LNCaP clone FGC (cell line): ENCODE data around the gene GSPT1.

ENCODE experiments used
- DNase-seq: peaks from one replicate; pipeline ENCODE4 v3.0.0-alpha.2; 2011; ENCODE audit warnings: low read depth
- H3K4me3 ChIP-seq: 2 replicates; pipeline ENCODE4 v1.5.1; 2011; ENCODE audit warnings: mild to moderate bottlenecking, low read depth, low read length, control low read depth
- TF ChIP-seq, protein P1 (sequence below): IDR thresholded peaks from 2 replicates; pipeline ENCODE4 v1.5.1; 2012; ENCODE audit warnings: mild to moderate bottlenecking; ENCODE audit not compliant: control insufficient read depth, insufficient read depth; ENCODE audit errors: extremely low read depth

The GSPT1 gene

DNA sequence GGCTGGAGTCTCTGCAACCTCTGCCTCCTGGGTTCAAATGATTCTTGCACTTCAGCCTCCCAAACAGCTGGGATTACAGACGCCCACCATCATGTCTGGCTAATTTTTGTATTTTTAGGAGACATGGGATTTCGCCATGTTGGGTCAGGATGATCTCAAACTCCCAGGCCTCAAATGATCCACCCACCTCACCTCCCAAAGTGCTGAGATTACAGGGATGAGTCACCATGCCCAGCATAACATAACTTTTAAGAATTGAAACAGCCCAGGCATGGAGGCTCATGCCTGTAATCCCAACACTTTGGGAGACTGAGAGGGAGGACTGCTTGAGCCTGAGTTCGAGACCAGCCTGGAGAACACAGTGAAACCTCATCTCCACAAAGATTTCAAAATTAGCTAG is 66.9 kb downstream of the GSPT1 start:
- TF ChIP-seq, protein P1, sequence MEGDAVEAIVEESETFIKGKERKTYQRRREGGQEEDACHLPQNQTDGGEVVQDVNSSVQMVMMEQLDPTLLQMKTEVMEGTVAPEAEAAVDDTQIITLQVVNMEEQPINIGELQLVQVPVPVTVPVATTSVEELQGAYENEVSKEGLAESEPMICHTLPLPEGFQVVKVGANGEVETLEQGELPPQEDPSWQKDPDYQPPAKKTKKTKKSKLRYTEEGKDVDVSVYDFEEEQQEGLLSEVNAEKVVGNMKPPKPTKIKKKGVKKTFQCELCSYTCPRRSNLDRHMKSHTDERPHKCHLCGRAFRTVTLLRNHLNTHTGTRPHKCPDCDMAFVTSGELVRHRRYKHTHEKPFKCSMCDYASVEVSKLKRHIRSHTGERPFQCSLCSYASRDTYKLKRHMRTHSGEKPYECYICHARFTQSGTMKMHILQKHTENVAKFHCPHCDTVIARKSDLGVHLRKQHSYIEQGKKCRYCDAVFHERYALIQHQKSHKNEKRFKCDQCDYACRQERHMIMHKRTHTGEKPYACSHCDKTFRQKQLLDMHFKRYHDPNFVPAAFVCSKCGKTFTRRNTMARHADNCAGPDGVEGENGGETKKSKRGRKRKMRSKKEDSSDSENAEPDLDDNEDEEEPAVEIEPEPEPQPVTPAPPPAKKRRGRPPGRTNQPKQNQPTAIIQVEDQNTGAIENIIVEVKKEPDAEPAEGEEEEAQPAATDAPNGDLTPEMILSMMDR: no peak
- no peak for DNase-seq
- H3K4me3 ChIP-seq: no peak overlapping the region

DNA sequence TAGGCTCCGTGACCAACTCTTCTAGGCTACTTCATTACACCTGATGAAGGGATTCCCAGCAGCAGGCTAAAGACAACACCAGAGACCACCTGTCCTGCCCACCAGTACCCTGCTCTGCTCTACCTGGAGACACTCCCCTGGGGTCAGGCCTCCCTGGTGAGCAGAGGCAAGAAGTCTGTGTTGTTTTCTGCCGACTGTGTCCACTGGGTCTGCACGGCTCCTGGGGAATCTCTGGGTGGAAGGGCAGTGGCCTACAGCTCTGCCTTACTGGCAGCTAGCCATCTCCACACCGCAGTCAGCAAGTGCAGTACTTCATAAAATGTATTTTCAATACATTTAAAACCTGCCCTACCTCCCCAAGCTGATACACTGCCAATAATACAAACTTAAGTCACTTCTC is 71.3 kb downstream of the GSPT1 start:
- TF ChIP-seq, protein P1: no peak
- no peak for DNase-seq
- no peak overlapping the region for H3K4me3 ChIP-seq

DNA sequence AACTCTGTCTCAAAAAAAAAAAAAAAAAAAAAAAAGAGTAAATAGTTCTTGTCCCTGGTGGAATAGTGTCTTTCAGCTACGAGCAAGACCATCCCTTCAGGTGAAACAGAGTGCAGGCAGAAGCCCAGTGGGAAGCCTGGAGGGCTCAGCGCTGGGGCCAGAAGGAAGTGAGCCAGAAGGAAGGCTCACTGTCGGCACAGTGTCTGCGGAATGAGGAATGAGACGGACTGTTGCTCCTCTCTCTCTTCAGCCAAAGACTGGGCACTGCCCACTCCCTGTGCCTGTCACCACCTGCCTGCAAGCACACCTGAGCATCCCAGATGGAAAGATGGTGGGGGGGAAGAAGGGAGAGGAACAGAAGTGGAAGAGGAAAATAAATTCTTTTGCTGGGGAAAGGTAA is 71.9 kb downstream of the GSPT1 start:
- TF ChIP-seq, protein P1: no peak
- DNase-seq: no peak
- H3K4me3 ChIP-seq: no peak overlapping the region

DNA sequence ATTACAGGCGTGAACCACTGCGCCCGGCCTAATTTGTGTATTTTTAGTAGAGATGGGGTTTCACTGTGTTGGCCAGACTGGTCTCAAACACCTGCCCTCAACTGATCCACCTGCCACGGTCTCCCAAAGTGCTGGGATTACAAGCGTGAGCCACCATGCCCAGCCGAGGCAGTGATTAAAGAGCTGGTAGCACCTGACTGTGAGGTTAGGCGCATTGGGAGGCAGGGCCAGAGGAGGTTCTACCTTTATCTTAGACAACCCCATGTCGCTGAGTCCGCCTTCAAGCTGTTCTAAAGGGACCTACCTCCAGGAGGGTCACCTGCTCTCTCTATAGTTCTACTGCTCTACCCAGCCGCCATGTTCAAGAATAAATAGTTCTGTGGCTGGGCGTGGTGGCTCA is 72.5 kb downstream of the GSPT1 start:
- no peak for DNase-seq

DNA sequence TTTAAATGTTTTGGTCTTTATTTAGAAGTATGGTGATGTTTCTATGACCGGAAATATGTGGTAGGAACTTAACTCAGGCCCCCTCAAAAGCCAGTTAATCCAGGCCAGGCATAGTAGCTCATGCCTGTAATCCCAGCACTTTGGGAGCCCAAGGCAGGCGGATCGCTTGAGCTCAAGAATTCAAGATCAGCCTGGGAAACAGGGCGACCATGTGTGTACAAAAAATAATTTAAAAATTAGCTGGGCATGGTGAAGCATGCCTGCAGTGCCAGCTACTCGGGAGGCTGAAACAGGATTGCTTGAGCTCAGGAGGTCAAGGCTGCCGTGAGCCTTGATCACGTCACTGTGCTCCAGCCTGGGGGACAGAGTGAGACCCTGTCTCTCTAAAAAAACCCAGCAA is 74.7 kb downstream of the GSPT1 start:
- H3K4me3 ChIP-seq: no peak overlapping the region
- no peak for DNase-seq
- TF ChIP-seq, protein P1: no peak

More for the DNA sequence above, 72.5 kb downstream of the GSPT1 start:
- H3K4me3 ChIP-seq: no peak overlapping the region
- TF ChIP-seq, protein P1: no peak

DNA sequence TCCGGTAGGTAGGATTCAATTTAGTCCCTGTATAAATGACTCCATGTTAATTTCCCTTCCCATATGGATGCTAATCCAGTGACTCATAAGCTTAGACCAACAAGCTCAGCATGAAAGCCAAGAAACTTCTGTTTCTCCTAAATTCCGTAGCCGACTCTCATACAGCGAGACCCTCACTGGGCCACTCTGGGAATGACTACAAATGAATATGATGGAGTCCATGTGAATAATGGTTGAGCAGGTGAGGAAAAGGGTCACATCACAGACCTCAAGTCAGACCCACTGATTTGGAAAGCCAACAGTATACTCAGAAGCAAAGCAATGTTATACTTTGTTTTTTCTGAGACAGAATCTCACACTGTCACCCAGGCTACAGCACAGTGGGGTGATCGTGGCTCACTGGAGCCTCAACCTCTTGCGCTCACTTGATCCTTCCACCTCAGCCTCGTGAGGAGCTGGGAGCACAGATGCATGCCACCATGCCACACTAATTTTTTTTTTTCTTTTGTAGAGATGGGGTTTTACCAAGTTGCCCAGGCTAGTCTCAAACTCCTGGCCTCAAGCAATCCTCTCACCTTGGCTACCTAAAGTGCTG is 79.0 kb downstream of the GSPT1 start:
- DNase-seq: no peak
- H3K4me3 ChIP-seq: no peak overlapping the region
- TF ChIP-seq, protein P1: no peak
